SU-DHL-6 (cell line): Measurements from ENCODE around the gene WNT8A.
"Not testable (repeated sequence)": the region's sequence is repeated elsewhere in the genome, so short reads cannot be mapped to it uniquely, and the experiment has no call there.

Source experiments
- H2AFZ ChIP-seq: fragments of 200-600 bp; sonication (generic); 2 replicates; pipeline ENCODE4 v1.6.1; 2014; ENCODE audit warnings: low read depth, mild to moderate bottlenecking, moderate library complexity, mixed read lengths, antibody characterized with exemption, low read length; ENCODE audit not compliant: severe bottlenecking
- H3F3A ChIP-seq: fragments of 200-600 bp; shearing (Covaris generic); 2 replicates; pipeline ENCODE4 v1.6.0; 2016; ENCODE audit warnings: antibody characterized with exemption, mild to moderate bottlenecking; ENCODE audit not compliant: insufficient read depth
- H3K27ac ChIP-seq: fragments of 200-600 bp; sonication (generic); 2 replicates; pipeline ENCODE4 v1.5.1; 2016; ENCODE audit warnings: low read depth, mild to moderate bottlenecking, low read length, moderate library complexity, mixed read lengths
- H3K27me3 ChIP-seq: fragments of 200-600 bp; sonication (generic), shearing (Covaris generic); 2 replicates; pipeline ENCODE4 v1.6.0; 2014; ENCODE audit warnings: mild to moderate bottlenecking, low read length
- H3K36me3 ChIP-seq: fragments of 200-600 bp; sonication (generic); 2 replicates; pipeline ENCODE4 v1.6.1; 2014; ENCODE audit warnings: mild to moderate bottlenecking, low read length, mixed read lengths
- H3K4me2 ChIP-seq: fragments of 300-600, 200-600 bp; shearing (Covaris generic), sonication (generic); 2 replicates; pipeline ENCODE4 v1.6.0; 2014; ENCODE audit warnings: low read length, low read depth, mild to moderate bottlenecking; ENCODE audit not compliant: poor library complexity, severe bottlenecking
- H3K4me3 ChIP-seq: fragments of 200-600 bp; sonication (generic); 2 replicates; pipeline ENCODE4 v1.5.1; 2014; ENCODE audit warnings: antibody characterized with exemption, low read length, mild to moderate bottlenecking, mixed read lengths; ENCODE audit not compliant: insufficient read depth, poor library complexity, severe bottlenecking
- H3K79me2 ChIP-seq: fragments of 200-600 bp; sonication (generic); 2 replicates; pipeline ENCODE4 v1.6.1; 2014; ENCODE audit warnings: mild to moderate bottlenecking, low read length, moderate library complexity; ENCODE audit not compliant: insufficient read depth
- H3K9ac ChIP-seq: fragments of 200-600 bp; sonication (generic); 2 replicates; pipeline ENCODE4 v1.7.0; 2014; ENCODE audit warnings: mild to moderate bottlenecking, low read length
- H3K9me2 ChIP-seq: fragments of 200-600 bp; sonication (generic); replicated peaks from 2 replicates; pipeline ENCODE4 v1.6.1; 2014; ENCODE audit warnings: low read length; ENCODE audit not compliant: insufficient read depth
- H3K9me3 ChIP-seq: fragments of 200-600 bp; sonication (generic); 2 replicates; pipeline ENCODE4 v1.6.1; 2014; ENCODE audit warnings: low read length, mixed read lengths; ENCODE audit not compliant: insufficient read depth
- H4K20me1 ChIP-seq: fragments of 200-600 bp; sonication (generic); 2 replicates; pipeline ENCODE4 v1.6.1; 2014; ENCODE audit warnings: low read depth, mild to moderate bottlenecking, antibody characterized with exemption, low read length, moderate library complexity, mixed read lengths
- CTCF ChIP-seq: fragments of 200-600 bp; sonication (generic); IDR thresholded peaks from one replicate; pipeline ENCODE4 v1.5.1; 2017; ENCODE audit warnings: antibody characterized with exemption, mild to moderate bottlenecking, low read length, moderate library complexity; ENCODE audit not compliant: insufficient read depth, poor library complexity, severe bottlenecking
- EZH2phosphoT487 ChIP-seq: fragments of 200-600 bp; sonication (generic), shearing (Covaris generic); conservative IDR thresholded peaks from 2 replicates; pipeline ENCODE4 v1.6.1; 2018; ENCODE audit warnings: mild to moderate bottlenecking, antibody characterized with exemption, low read length, moderate library complexity, mixed read lengths

Gene WNT8A

DNA sequence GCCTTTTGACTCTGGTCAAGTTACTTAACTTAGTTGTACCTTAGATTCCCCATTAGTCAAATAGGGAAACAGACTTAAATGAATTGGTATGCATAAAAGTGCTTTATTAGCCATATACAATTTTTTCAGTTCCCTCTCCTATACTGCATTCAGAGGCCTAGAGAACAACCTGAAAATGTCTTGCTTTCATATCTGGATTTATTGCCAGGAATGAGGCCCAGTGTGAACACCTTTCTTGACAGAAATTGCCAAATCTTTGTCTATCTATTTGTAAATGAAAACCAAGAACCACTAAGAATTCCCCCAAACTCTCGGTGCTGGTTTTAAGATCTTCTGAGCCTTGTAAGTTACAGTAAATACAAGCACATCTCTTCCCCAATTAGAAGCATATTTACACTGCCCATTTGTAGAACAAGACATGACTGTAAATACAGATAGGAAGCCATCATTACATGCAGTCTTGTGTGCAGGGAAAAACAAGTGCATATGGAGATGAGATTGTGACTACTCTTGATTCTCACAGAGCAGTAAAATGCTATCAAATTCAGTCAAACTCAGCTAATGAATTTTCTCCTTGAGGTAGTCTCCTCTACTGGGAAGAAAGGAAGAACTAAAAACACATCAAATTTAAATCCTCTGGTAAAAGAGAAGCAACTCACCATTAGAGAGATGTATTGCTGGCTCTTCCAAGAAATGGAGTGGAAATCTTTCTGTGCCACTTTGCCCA lies 45.8 kb upstream of the WNT8A start:
- H3K27me3 ChIP-seq = no peaks in the 10 kb centered on the region
- no peak overlapping the region for H3K4me2 ChIP-seq
- no peak overlapping the region for H2AFZ ChIP-seq
- no peaks in the 10 kb centered on the region for H3K9me3 ChIP-seq
- H4K20me1 ChIP-seq = no peaks in the 10 kb centered on the region
- no peak for TF ChIP-seq CTCF
- no peak for TF ChIP-seq EZH2phosphoT487
- H3K9me2 ChIP-seq = no peaks in the 10 kb centered on the region
- no peaks in the 10 kb centered on the region for H3K36me3 ChIP-seq
- peaks cover 7% of the 10 kb centered on the region; the same call in 1 of the 2 replicates for H3F3A ChIP-seq
- H3K9ac ChIP-seq = no peak overlapping the region
- no peaks in the 10 kb centered on the region for H3K79me2 ChIP-seq
- no peak overlapping the region for H3K4me3 ChIP-seq
- H3K27ac ChIP-seq = no peak overlapping the region

- H3K9me2 ChIP-seq = no peaks in the 10 kb centered on the region
- H3K9me3 ChIP-seq = no peaks in the 10 kb centered on the region
- H3K9ac ChIP-seq = no peak overlapping the region
- no peak overlapping the region for H3K4me2 ChIP-seq
- no peak overlapping the region for H3K27ac ChIP-seq
- H3F3A ChIP-seq = peaks cover 3% of the 10 kb centered on the region; the same call in 1 of the 2 replicates
- H3K4me3 ChIP-seq = no peak overlapping the region
- H4K20me1 ChIP-seq = no peaks in the 10 kb centered on the region
- no peaks in the 10 kb centered on the region for H3K36me3 ChIP-seq
- no peaks in the 10 kb centered on the region for H3K79me2 ChIP-seq
- no peak for TF ChIP-seq CTCF
- TF ChIP-seq EZH2phosphoT487 = no peak
- H2AFZ ChIP-seq = no peak overlapping the region
- H3K27me3 ChIP-seq = no peaks in the 10 kb centered on the region
These were observed 45.0 kb upstream of the WNT8A start for GRCh38 chr5:138038826-138039225.

- not testable (repeated sequence) for H2AFZ ChIP-seq, H3F3A ChIP-seq, H4K20me1 ChIP-seq, H3K9me3 ChIP-seq, H3K36me3 ChIP-seq, H3K27ac ChIP-seq, H3K79me2 ChIP-seq, H3K4me2 ChIP-seq, H3K9me2 ChIP-seq, H3K9ac ChIP-seq, H3K4me3 ChIP-seq, H3K27me3 ChIP-seq
These were observed 38.5 kb upstream of the WNT8A start for GRCh38 chr5:138045283-138045682.

- Histone ChIP-seq H3K4me2 (no peak overlapping the region), H3F3A (no peaks in the 10 kb centered on the region), H2AFZ (no peak overlapping the region), H3K27me3 (no peaks in the 10 kb centered on the region), H3K9me2 (no peaks in the 10 kb centered on the region), H3K79me2 (no peaks in the 10 kb centered on the region), H3K36me3 (no peaks in the 10 kb centered on the region), H3K9ac (no peak overlapping the region), H3K27ac (no peak overlapping the region), H3K9me3 (no peaks in the 10 kb centered on the region), H3K4me3 (no peak overlapping the region), H4K20me1 (no peaks in the 10 kb centered on the region)
- TF ChIP-seq CTCF = no peak
- no peak for TF ChIP-seq EZH2phosphoT487
These were observed 32.2 kb upstream of the WNT8A start for GRCh38 chr5:138051441-138052296.

DNA sequence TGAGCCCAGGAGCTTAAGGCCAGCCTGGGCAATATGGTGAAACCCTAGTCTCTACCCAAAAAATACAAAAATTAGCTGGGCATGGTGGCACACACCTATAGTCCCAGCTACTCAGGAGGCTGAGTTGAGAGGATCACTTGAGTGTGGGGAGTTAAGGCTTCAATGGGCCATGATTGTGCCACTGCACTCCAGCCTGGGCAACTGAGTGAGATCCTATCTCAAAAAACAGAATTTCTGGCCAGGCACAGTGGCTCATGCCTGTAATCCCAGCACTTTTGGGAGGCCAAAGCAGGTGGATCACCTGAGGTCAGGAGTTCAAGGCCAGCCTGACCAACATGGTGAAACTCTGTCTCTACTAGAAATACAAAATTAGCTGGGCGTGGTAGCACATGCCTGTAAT lies 31.1 kb upstream of the WNT8A start:
- H3K27ac ChIP-seq, H3K79me2 ChIP-seq, H3K9ac ChIP-seq, H3K9me3 ChIP-seq, H3K4me2 ChIP-seq, H3K36me3 ChIP-seq, H4K20me1 ChIP-seq, H3K27me3 ChIP-seq, H3K4me3 ChIP-seq, H2AFZ ChIP-seq, H3F3A ChIP-seq, H3K9me2 ChIP-seq: not testable (repeated sequence)
